ENCODE data around the gene MPHOSPH10. TPM values are rescaled to one million over a fixed set of nuclear protein-coding genes. Genes with fewer than 3 reads are reported as not detected.
"Not testable (repeated sequence)": the region's sequence is repeated elsewhere in the genome, so short reads cannot be mapped to it uniquely, and the experiment has no call there.

Gene MPHOSPH10
- total RNA-seq, 1 experiment from 2014 or later, result 24.4 TPM

- Histone ChIP-seq H3K36me3 (ENCODE audit: insufficient read depth, low read length) (peaks cover 32% of the 10 kb centered on the region), H3K4me2 (ENCODE audit: low read depth, low read length, poor library complexity, severe bottlenecking) (peak overlapping the region; percentile 77), H3K9ac (ENCODE audit: low read length) (peak overlapping the region; percentile 88), H3K4me1 (ENCODE audit: low read length) (peaks cover 47% of the 10 kb centered on the region), H3K9me2 (replicated peaks; ENCODE audit: insufficient read depth, low read length) (no peaks in the 10 kb centered on the region), H3K27me3 (ENCODE audit: low read length) (no peaks in the 10 kb centered on the region), H3K4me3 (ENCODE audit: low read length) (peak overlapping the region; percentile 91), H2AFZ (ENCODE audit: low read length) (peak overlapping the region; percentile 98), H4K20me1 (ENCODE audit: insufficient read depth, low read depth, low read length) (peaks cover 6% of the 10 kb centered on the region; the same call in 1 of the 2 replicates), H3K27ac (ENCODE audit: low read length) (peak overlapping the region; percentile 42), H3K79me2 (ENCODE audit: low read length) (peaks cover 90% of the 10 kb centered on the region), H3K9me3 (ENCODE audit: low read length) (no peaks in the 10 kb centered on the region)
- DNase-seq, result no peak
Observed at GRCh38 chr2:71129902-71130151, 607 bp upstream of the MPHOSPH10 start.

DNA sequence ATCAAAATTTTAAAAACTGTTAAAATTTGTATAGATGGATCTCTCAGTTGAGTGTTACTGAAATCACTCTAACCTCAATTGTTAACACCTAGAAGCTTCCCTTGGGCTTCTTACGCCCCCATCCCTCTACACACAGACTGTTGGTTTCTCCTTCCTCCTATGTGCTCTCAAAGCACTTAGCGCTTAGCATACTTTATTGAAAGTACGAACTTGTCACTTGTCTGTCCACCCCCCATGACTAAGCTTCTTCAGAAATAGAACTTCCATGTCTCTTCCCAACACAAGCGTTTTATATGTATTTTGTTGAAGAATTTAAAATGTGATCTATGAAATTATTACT lies 441 bp downstream of the MPHOSPH10 start:
- Histone ChIP-seq H3K4me1 (ENCODE audit: low read length) (peaks cover 47% of the 10 kb centered on the region), H3K4me3 (ENCODE audit: low read length) (peak overlapping the region; percentile 91), H3K79me2 (ENCODE audit: low read length) (peaks cover 84% of the 10 kb centered on the region), H3K9ac (ENCODE audit: low read length) (peak overlapping the region; percentile 88), H2AFZ (ENCODE audit: low read length) (peak overlapping the region; percentile 98; the same call in 1 of the 2 replicates), H3K9me2 (replicated peaks; ENCODE audit: insufficient read depth, low read length) (no peaks in the 10 kb centered on the region), H3K9me3 (ENCODE audit: low read length) (no peaks in the 10 kb centered on the region), H3K36me3 (ENCODE audit: insufficient read depth, low read length) (peaks cover 36% of the 10 kb centered on the region), H3K4me2 (ENCODE audit: low read depth, low read length, poor library complexity, severe bottlenecking) (peak overlapping the region; percentile 77), H3K27me3 (ENCODE audit: low read length) (no peaks in the 10 kb centered on the region), H4K20me1 (ENCODE audit: insufficient read depth, low read depth, low read length) (peaks cover 6% of the 10 kb centered on the region; the same call in 1 of the 2 replicates), H3K27ac (ENCODE audit: low read length) (peak overlapping the region; percentile 66)
- DNase-seq, result peak; percentile 75

- H3K4me3 ChIP-seq (ENCODE audit: low read length), result peak overlapping the region; percentile 91
- H3K36me3 ChIP-seq (ENCODE audit: insufficient read depth, low read length), result peaks cover 40% of the 10 kb centered on the region
- not testable (repeated sequence) for H2AFZ ChIP-seq (ENCODE audit: low read length); H3K9me3 ChIP-seq (ENCODE audit: low read length); DNase-seq; H4K20me1 ChIP-seq (ENCODE audit: insufficient read depth, low read depth, low read length); H3K27me3 ChIP-seq (ENCODE audit: low read length); H3K9me2 ChIP-seq (replicated peaks; ENCODE audit: insufficient read depth, low read length); H3K27ac ChIP-seq (ENCODE audit: low read length)
- H3K9ac ChIP-seq (ENCODE audit: low read length), result peak overlapping the region; percentile 88
- peak overlapping the region; percentile 77 for H3K4me2 ChIP-seq (ENCODE audit: low read depth, low read length, poor library complexity, severe bottlenecking)
- peaks cover 77% of the 10 kb centered on the region for H3K79me2 ChIP-seq (ENCODE audit: low read length)
- peaks cover 46% of the 10 kb centered on the region for H3K4me1 ChIP-seq (ENCODE audit: low read length)
Observed at GRCh38 chr2:71131387-71132166, 1.1 kb downstream of the MPHOSPH10 start.

GRCh38 chr2:71133603-71134002 lies 3.2 kb downstream of the MPHOSPH10 start:
- H3K4me3 ChIP-seq (ENCODE audit: low read length), result no peak overlapping the region
- H3K79me2 ChIP-seq (ENCODE audit: low read length), result peaks cover 57% of the 10 kb centered on the region

DNA sequence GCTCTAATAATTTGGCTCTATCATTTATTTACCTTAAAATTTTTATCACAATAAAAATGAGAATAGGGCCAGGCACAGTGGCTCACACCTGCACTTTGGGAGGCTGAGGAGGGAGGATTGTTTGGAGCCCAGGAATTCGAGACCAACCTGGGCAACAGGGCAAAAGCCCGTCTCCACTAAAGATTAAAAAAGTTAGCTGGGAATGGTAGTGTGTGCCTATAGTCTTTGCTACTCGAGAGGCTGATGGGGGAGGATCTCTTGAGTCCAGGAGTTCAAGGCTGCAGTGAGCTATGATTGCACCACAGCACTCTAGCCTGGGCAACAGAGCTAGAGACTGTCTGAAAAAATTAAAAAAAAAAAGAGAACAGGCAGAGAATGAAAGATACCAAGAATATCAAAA lies 5.7 kb downstream of the MPHOSPH10 start:
- Histone ChIP-seq H3K9ac (ENCODE audit: low read length) (no peak overlapping the region), H3K4me1 (ENCODE audit: low read length) (peaks cover 19% of the 10 kb centered on the region), H3K9me2 (replicated peaks; ENCODE audit: insufficient read depth, low read length) (no peaks in the 10 kb centered on the region), H3K27me3 (ENCODE audit: low read length) (no peaks in the 10 kb centered on the region), H2AFZ (ENCODE audit: low read length) (no peak overlapping the region), H4K20me1 (ENCODE audit: insufficient read depth, low read depth, low read length) (0 out of 2 replicates have a peak, but pooled peaks cover 3% of the 10 kb centered on the region), H3K4me3 (ENCODE audit: low read length) (no peak overlapping the region), H3K79me2 (ENCODE audit: low read length) (peaks cover 41% of the 10 kb centered on the region), H3K4me2 (ENCODE audit: low read depth, low read length, poor library complexity, severe bottlenecking) (no peak overlapping the region), H3K27ac (ENCODE audit: low read length) (no peak overlapping the region), H3K36me3 (ENCODE audit: insufficient read depth, low read length) (peaks cover 60% of the 10 kb centered on the region), H3K9me3 (ENCODE audit: low read length) (no peaks in the 10 kb centered on the region)
- no peak for DNase-seq

More at GRCh38 chr2:71133603-71134002, 3.2 kb downstream of the MPHOSPH10 start:
- Histone ChIP-seq H3K9ac (ENCODE audit: low read length) (no peak overlapping the region), H4K20me1 (ENCODE audit: insufficient read depth, low read depth, low read length) (peaks cover 6% of the 10 kb centered on the region; the same call in 1 of the 2 replicates), H3K9me2 (replicated peaks; ENCODE audit: insufficient read depth, low read length) (no peaks in the 10 kb centered on the region), H3K4me1 (ENCODE audit: low read length) (peaks cover 26% of the 10 kb centered on the region), H3K9me3 (ENCODE audit: low read length) (no peaks in the 10 kb centered on the region), H3K27ac (ENCODE audit: low read length) (no peak overlapping the region), H3K36me3 (ENCODE audit: insufficient read depth, low read length) (peaks cover 38% of the 10 kb centered on the region), H3K27me3 (ENCODE audit: low read length) (no peaks in the 10 kb centered on the region), H2AFZ (ENCODE audit: low read length) (no peak overlapping the region), H3K4me2 (ENCODE audit: low read depth, low read length, poor library complexity, severe bottlenecking) (no peak overlapping the region)
- no peak for DNase-seq

DNA sequence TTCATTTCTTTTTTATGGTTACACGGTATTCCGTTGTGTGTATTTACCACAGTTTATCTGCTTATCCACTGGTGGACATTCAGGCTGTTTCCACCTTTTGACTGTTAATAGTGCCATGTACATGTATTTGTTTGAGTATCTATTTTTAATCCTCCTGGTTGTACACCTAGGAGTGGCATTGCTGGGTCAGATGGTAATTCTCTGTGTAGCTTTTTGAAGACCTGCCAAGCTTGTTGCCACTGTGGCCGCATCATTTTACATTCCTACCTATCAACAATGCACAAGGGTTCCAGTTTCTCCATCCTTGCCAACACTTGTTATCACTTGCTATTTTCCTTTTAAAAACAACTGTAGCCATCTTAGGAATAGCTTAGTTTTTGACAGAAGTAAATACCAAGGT lies 13.3 kb downstream of the MPHOSPH10 start:
- Histone ChIP-seq H4K20me1 (ENCODE audit: insufficient read depth, low read depth, low read length) (no peaks in the 10 kb centered on the region; the same call in 1 of the 2 replicates), H3K9ac (ENCODE audit: low read length) (no peak overlapping the region), H3K4me3 (ENCODE audit: low read length) (no peak overlapping the region), H3K4me2 (ENCODE audit: low read depth, low read length, poor library complexity, severe bottlenecking) (no peak overlapping the region), H3K9me2 (replicated peaks; ENCODE audit: insufficient read depth, low read length) (no peaks in the 10 kb centered on the region), H3K4me1 (ENCODE audit: low read length) (no peaks in the 10 kb centered on the region), H3K36me3 (ENCODE audit: insufficient read depth, low read length) (peaks cover 83% of the 10 kb centered on the region), H2AFZ (ENCODE audit: low read length) (no peak overlapping the region), H3K27me3 (ENCODE audit: low read length) (no peaks in the 10 kb centered on the region), H3K79me2 (ENCODE audit: low read length) (peaks cover 9% of the 10 kb centered on the region; the same call in 1 of the 2 replicates), H3K9me3 (ENCODE audit: low read length) (no peaks in the 10 kb centered on the region), H3K27ac (ENCODE audit: low read length) (no peak overlapping the region)
- DNase-seq, result no peak

- Histone ChIP-seq H3K27ac (ENCODE audit: low read length) (no peak overlapping the region), H3K4me2 (ENCODE audit: low read depth, low read length, poor library complexity, severe bottlenecking) (no peak overlapping the region), H3K4me1 (ENCODE audit: low read length) (no peaks in the 10 kb centered on the region), H3K9ac (ENCODE audit: low read length) (no peak overlapping the region), H3K79me2 (ENCODE audit: low read length) (no peaks in the 10 kb centered on the region), H3K36me3 (ENCODE audit: insufficient read depth, low read length) (peaks cover 54% of the 10 kb centered on the region), H4K20me1 (ENCODE audit: insufficient read depth, low read depth, low read length) (peaks cover 11% of the 10 kb centered on the region; the same call in 1 of the 2 replicates), H2AFZ (ENCODE audit: low read length) (no peak overlapping the region), H3K9me3 (ENCODE audit: low read length) (no peaks in the 10 kb centered on the region), H3K9me2 (replicated peaks; ENCODE audit: insufficient read depth, low read length) (no peaks in the 10 kb centered on the region), H3K27me3 (ENCODE audit: low read length) (no peaks in the 10 kb centered on the region), H3K4me3 (ENCODE audit: low read length) (no peak overlapping the region)
- DNase-seq, result no peak
Observed at GRCh38 chr2:71148506-71149063, 18.2 kb downstream of the MPHOSPH10 start.

GRCh38 chr2:71150082-71150816 lies 19.8 kb downstream of the MPHOSPH10 start:
- Histone ChIP-seq H3K79me2 (ENCODE audit: low read length) (no peaks in the 10 kb centered on the region), H3K9me2 (replicated peaks; ENCODE audit: insufficient read depth, low read length) (no peaks in the 10 kb centered on the region), H3K36me3 (ENCODE audit: insufficient read depth, low read length) (peaks cover 37% of the 10 kb centered on the region), H3K4me3 (ENCODE audit: low read length) (no peak overlapping the region), H3K9me3 (ENCODE audit: low read length) (no peaks in the 10 kb centered on the region), H3K27ac (ENCODE audit: low read length) (no peak overlapping the region), H3K4me2 (ENCODE audit: low read depth, low read length, poor library complexity, severe bottlenecking) (no peak overlapping the region), H2AFZ (ENCODE audit: low read length) (no peak overlapping the region), H3K9ac (ENCODE audit: low read length) (no peak overlapping the region), H3K27me3 (ENCODE audit: low read length) (no peaks in the 10 kb centered on the region), H4K20me1 (ENCODE audit: insufficient read depth, low read depth, low read length) (peaks cover 11% of the 10 kb centered on the region; the same call in 1 of the 2 replicates), H3K4me1 (ENCODE audit: low read length) (no peaks in the 10 kb centered on the region)
- peak; percentile 49 for DNase-seq

All from Karpas-422 (cell line).